Esophagus squamous epithelium (tissue), 5 donors: ENCODE data around the gene PCBP2. TPM values are rescaled to one million over a fixed set of nuclear protein-coding genes. Genes with fewer than 3 reads are reported as not detected.

Experiments
- DNase-seq: peaks from one replicate; lab custom pipeline; 2025; lab: John Stamatoyannopoulos, UW
- H3K27ac ChIP-seq, 4 donors: fragments of 200-600 bp; sonication (generic); one replicate each; pipeline ENCODE4 v1.5.1; 2016 to 2019; ENCODE audit warnings: mild to moderate bottlenecking in 1 of 4
- H3K27me3 ChIP-seq, 4 donors: fragments of 200-600 bp; sonication (generic); 1 replicate in 3 of 4; 2 replicates in 1 of 4; pipeline versions ENCODE4 v1.5.1 to v1.6.0; 2017 to 2021; ENCODE audit warnings: antibody characterized with exemption in 1 of 4
- H3K36me3 ChIP-seq, 3 donors: fragments of 200-600 bp; sonication (generic); one replicate each; pipeline ENCODE4 v1.5.1; 2016 to 2019
- H3K4me1 ChIP-seq, 3 donors: fragments of 200-600 bp; sonication (generic); one replicate each; pipeline ENCODE4 v1.5.1; 2017 to 2019
- H3K4me3 ChIP-seq, 4 donors: fragments of 200-600 bp; sonication (generic); 1 replicate in 3 of 4; 2 replicates in 1 of 4; pipeline ENCODE4 v1.5.1; 2016 to 2019; ENCODE audit warnings: mild to moderate bottlenecking in 2 of 4, moderate library complexity in 1 of 4
- H3K9me3 ChIP-seq, 3 donors: fragments of 200-600 bp; sonication (generic); one replicate each; pipeline ENCODE4 v1.5.1; 2016 to 2019
- CTCF ChIP-seq, 6 experiments: fragments of 450-650 bp in 4 of 6; fragments of 200-600 bp in 2 of 6; sonication (generic) in 2 of 6; IDR thresholded peaks; one replicate each; pipeline ENCODE4 v1.5.1; 2016 to 2019; ENCODE audit warnings: antibody characterized with exemption in 6 of 6, mild to moderate bottlenecking in 4 of 6, moderate library complexity in 4 of 6
- POLR2A ChIP-seq, 4 donors: fragments of 450-650 bp; IDR thresholded peaks; one replicate each; pipeline ENCODE4 v1.6.1; 2017; ENCODE audit warnings: antibody characterized with exemption in 4 of 4, mild to moderate bottlenecking in 4 of 4, moderate library complexity in 3 of 4
- WGBS, 2 donors: methylation state at CpG; one replicate each; pipeline ENCODE4 v1.1.5; 2018; 5-methylcytosine and 5-hydroxymethylcytosine counted together
- intact Hi-C: fragments of 100-400 bp; cut with DNase I; formaldehyde crosslinking; loops from one replicate; pipeline ENCODE4 v1.15.0; 2022
- total RNA-seq, 4 donors: library from RNA; depleted of rRNA; stranded (reverse); fragments of >200 nt; gene quantifications; one replicate each; pipeline ENCODE4 v1.1.0, GENCODE V29; 2016
- donor health status: DM: yes; HTN: yes; CAD: no.

Gene PCBP2
- total RNA-seq, 4 donors from 2014 or later: 202 to 400 (median 287) TPM

- Histone ChIP-seq H3K4me3 (no peak overlapping the region), H3K36me3 (peaks cover 30 to 100% (median 59%) of the 10 kb centered on the region in 3 donors)
- intact Hi-C loops: no loop called here
These were observed 62.9 kb downstream of the PCBP2 start for GRCh38 chr12:53514628-53515290.

GRCh38 chr12:53515291-53515680 lies 63.4 kb downstream of the PCBP2 start:
- 81 to 89% methylated on average over 2 of the region's 2 CpGs for WGBS, 2 donors
- H3K36me3 ChIP-seq: peaks cover 30 to 100% (median 64%) of the 10 kb centered on the region in 3 donors
- H3K27me3 ChIP-seq: no peaks in the 10 kb centered on the region
- no peak for DNase-seq
- H3K4me3 ChIP-seq: no peak overlapping the region
- H3K27ac ChIP-seq: no peak overlapping the region
- H3K4me1 ChIP-seq: no peaks in the 10 kb centered on the region
- intact Hi-C loops: no loop called here
- TF ChIP-seq CTCF (IDR thresholded peaks at IDR 0.05) (no peak), POLR2A (IDR thresholded peaks at IDR 0.05) (no peak)
- H3K9me3 ChIP-seq: no peaks in the 10 kb centered on the region

More at GRCh38 chr12:53514628-53515290, 62.9 kb downstream of the PCBP2 start:
- Histone ChIP-seq H3K27me3 (no peaks in the 10 kb centered on the region), H3K9me3 (no peaks in the 10 kb centered on the region), H3K4me1 (no peaks in the 10 kb centered on the region), H3K27ac (no peak overlapping the region)
- WGBS, 2 donors: 64 to 83% methylated on average over 6 of the region's 6 CpGs
- no peak for DNase-seq
- TF ChIP-seq CTCF (IDR thresholded peaks at IDR 0.05): no peak
- no peak for TF ChIP-seq POLR2A (IDR thresholded peaks at IDR 0.05)

GRCh38 chr12:53516758-53517455 lies 65.0 kb downstream of the PCBP2 start:
- no peaks in the 10 kb centered on the region for H3K4me1 ChIP-seq
- no peak overlapping the region for H3K4me3 ChIP-seq
- no peaks in the 10 kb centered on the region for H3K9me3 ChIP-seq
- H3K27ac ChIP-seq: no peak overlapping the region
- intact Hi-C loops: no loop called here
- TF ChIP-seq POLR2A (IDR thresholded peaks at IDR 0.05) (no peak), CTCF (IDR thresholded peaks at IDR 0.05) (no peak)
- no peaks in the 10 kb centered on the region for H3K27me3 ChIP-seq
- peaks cover 30 to 100% (median 62%) of the 10 kb centered on the region in 3 donors for H3K36me3 ChIP-seq
- WGBS, 2 donors: 83 to 84% methylated on average over 5 to 9 of the region's 13 CpGs
- no peak for DNase-seq

- Histone ChIP-seq H3K27ac (no peak overlapping the region), H3K4me3 (no peak overlapping the region), H3K4me1 (no peaks in the 10 kb centered on the region), H3K27me3 (no peaks in the 10 kb centered on the region), H3K36me3 (peaks cover 36 to 100% (median 67%) of the 10 kb centered on the region in 3 donors), H3K9me3 (no peaks in the 10 kb centered on the region)
- intact Hi-C loops: no loop called here
- DNase-seq: no peak
- TF ChIP-seq POLR2A (IDR thresholded peaks at IDR 0.05) (no peak), CTCF (IDR thresholded peaks at IDR 0.05) (no peak)
- 57 to 72% methylated on average over 5 of the region's 5 CpGs for WGBS, 2 donors
These were observed 66.5 kb downstream of the PCBP2 start for GRCh38 chr12:53518381-53518780.

- DNase-seq: no peak
- WGBS, 2 donors: 92 to 96% methylated on average over 3 of the region's 3 CpGs
- H3K9me3 ChIP-seq: no peaks in the 10 kb centered on the region
- H3K27ac ChIP-seq: no peak overlapping the region
- no peaks in the 10 kb centered on the region for H3K27me3 ChIP-seq
- intact Hi-C loops: no loop called here
- H3K4me1 ChIP-seq: no peaks in the 10 kb centered on the region
- TF ChIP-seq CTCF (IDR thresholded peaks at IDR 0.05): no peak
- TF ChIP-seq POLR2A (IDR thresholded peaks at IDR 0.05): no peak
- H3K36me3 ChIP-seq: peaks cover 28 to 100% (median 51%) of the 10 kb centered on the region in 3 donors
- H3K4me3 ChIP-seq: no peak overlapping the region
These were observed 71.2 kb downstream of the PCBP2 start for GRCh38 chr12:53523131-53523530.
